ENCODE results near the gene FGF14. TPM values are rescaled to one million over a fixed set of nuclear protein-coding genes. Genes with fewer than 3 reads are reported as not detected.

FGF14 gene
- total RNA-seq, 1 experiment from 2014 or later = 0.22 TPM

DNA sequence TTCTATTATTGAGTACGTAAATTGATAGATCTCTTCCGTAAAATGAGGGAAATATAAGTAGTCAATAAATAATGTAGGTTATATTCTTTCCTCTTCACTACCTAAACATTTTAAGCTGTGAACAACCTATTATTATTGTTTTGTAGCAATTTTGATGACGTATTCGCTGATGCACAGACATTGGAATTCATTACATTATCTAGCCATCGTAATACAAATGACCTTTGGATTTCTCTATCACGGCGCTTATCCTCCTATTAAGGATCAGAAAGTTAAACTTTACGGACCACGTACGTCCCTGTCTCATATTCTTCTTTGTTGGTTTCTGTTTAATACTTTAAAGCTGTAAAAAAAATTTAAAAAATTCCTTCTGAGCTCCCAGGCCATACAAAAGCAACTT is 684.5 kb downstream of the FGF14 start:
- no peak overlapping the region for H2BK15ac ChIP-seq (ENCODE audit: low read depth, low read length)
- no peak overlapping the region for H2AFZ ChIP-seq (ENCODE audit: low read length)
- H3K4me2 ChIP-seq (ENCODE audit: insufficient read depth, insufficient read length, low read length) = no peak overlapping the region
- no peak overlapping the region for H3K27ac Mint-ChIP-seq
- no peaks in the 10 kb centered on the region for H3K4me1 Mint-ChIP-seq
- no peak overlapping the region for H4K5ac ChIP-seq (ENCODE audit: insufficient read length, low read depth, low read length)
- no peak overlapping the region for H3K23ac ChIP-seq (ENCODE audit: insufficient read length, low read depth, low read length)
- H2BK12ac ChIP-seq (ENCODE audit: insufficient read length, low read depth, low read length) = no peak overlapping the region
- no peak overlapping the region for H4K91ac ChIP-seq (ENCODE audit: insufficient read length, low read depth, low read length)
- H3K79me1 ChIP-seq (ENCODE audit: insufficient read depth, low read depth, low read length, poor library complexity, severe bottlenecking) = no peaks in the 10 kb centered on the region
- H2BK5ac ChIP-seq (ENCODE audit: insufficient read length, low read length) = no peak overlapping the region
- H3K27ac ChIP-seq (ENCODE audit: insufficient read length, low read depth, low read length) = no peak overlapping the region
- no CpG with 5 or more reads among the region's 10 CpGs for WGBS (ENCODE audit: extremely low coverage, insufficient read length, low lambda C conversion rate)
- H3K9me3 ChIP-seq (ENCODE audit: control insufficient read depth, low read depth, low read length) = no peaks in the 10 kb centered on the region
- H3K9ac ChIP-seq (ENCODE audit: extremely low read depth, insufficient read length, low read length) = no peak overlapping the region
- H3K36me3 Mint-ChIP-seq (ENCODE audit: insufficient read depth in 1 of 3, low read depth in 3 of 3) = no peaks in the 10 kb centered on the region
- no peak for DNase-seq
- TF ChIP-seq, protein P1, sequence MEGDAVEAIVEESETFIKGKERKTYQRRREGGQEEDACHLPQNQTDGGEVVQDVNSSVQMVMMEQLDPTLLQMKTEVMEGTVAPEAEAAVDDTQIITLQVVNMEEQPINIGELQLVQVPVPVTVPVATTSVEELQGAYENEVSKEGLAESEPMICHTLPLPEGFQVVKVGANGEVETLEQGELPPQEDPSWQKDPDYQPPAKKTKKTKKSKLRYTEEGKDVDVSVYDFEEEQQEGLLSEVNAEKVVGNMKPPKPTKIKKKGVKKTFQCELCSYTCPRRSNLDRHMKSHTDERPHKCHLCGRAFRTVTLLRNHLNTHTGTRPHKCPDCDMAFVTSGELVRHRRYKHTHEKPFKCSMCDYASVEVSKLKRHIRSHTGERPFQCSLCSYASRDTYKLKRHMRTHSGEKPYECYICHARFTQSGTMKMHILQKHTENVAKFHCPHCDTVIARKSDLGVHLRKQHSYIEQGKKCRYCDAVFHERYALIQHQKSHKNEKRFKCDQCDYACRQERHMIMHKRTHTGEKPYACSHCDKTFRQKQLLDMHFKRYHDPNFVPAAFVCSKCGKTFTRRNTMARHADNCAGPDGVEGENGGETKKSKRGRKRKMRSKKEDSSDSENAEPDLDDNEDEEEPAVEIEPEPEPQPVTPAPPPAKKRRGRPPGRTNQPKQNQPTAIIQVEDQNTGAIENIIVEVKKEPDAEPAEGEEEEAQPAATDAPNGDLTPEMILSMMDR (conservative IDR thresholded peaks at IDR 0.05) = no peak
- H3K56ac ChIP-seq (ENCODE audit: insufficient read length, low read depth, low read length) = no peak overlapping the region
- H3T11ph ChIP-seq (ENCODE audit: low read length) = no peak overlapping the region
- no peak overlapping the region for H3K14ac ChIP-seq (ENCODE audit: insufficient read depth, low read length)
- no peak overlapping the region for H2AK5ac ChIP-seq (ENCODE audit: insufficient read length, low read length)
- no peak overlapping the region for H3K18ac ChIP-seq (ENCODE audit: insufficient read length, low read depth, low read length)
- H4K20me1 ChIP-seq (ENCODE audit: control insufficient read depth, insufficient read depth, insufficient read length) = no peaks in the 10 kb centered on the region
- H4K8ac ChIP-seq (replicated peaks; ENCODE audit: insufficient read length, low read depth, low read length) = no peak overlapping the region
- no peaks in the 10 kb centered on the region for H3K27me3 ChIP-seq (ENCODE audit: insufficient read depth, low read length)
- H3K27me3 Mint-ChIP-seq (ENCODE audit: low read depth) = no peaks in the 10 kb centered on the region
- no peaks in the 10 kb centered on the region for H3K23me2 ChIP-seq (ENCODE audit: insufficient read length, low read depth, low read length, poor library complexity, severe bottlenecking)
- no peak overlapping the region for H3K4me3 Mint-ChIP-seq
- H2BK20ac ChIP-seq (ENCODE audit: low read depth, low read length, poor library complexity, severe bottlenecking) = no peak overlapping the region
- H3K9me3 Mint-ChIP-seq = no peaks in the 10 kb centered on the region
- H3K79me2 ChIP-seq (ENCODE audit: insufficient read depth, low read length) = no peaks in the 10 kb centered on the region
- H2BK120ac ChIP-seq (ENCODE audit: low read depth, low read length, poor library complexity, severe bottlenecking) = no peak overlapping the region
- H3K4ac ChIP-seq (ENCODE audit: low read depth, low read length) = no peak overlapping the region
- no peaks in the 10 kb centered on the region for H3K4me1 ChIP-seq (ENCODE audit: insufficient read depth, low read length)

Data from H9 (cell line).